ENCODE results near the gene LPO.

Gene LPO

GRCh38 chr17:58315750-58316149 lies 77.4 kb downstream of the LPO start:
- ATAC-seq: no peak

GRCh38 chr17:58316260-58316960 lies 78.0 kb downstream of the LPO start:
- ATAC-seq: no peak

More at GRCh38 chr17:58315750-58316149, 77.4 kb downstream of the LPO start:
- TF ChIP-seq CSDC2 (CRISPR knock-in tag; IDR thresholded peaks at IDR 0.05): no peak
- TF ChIP-seq, protein P1, sequence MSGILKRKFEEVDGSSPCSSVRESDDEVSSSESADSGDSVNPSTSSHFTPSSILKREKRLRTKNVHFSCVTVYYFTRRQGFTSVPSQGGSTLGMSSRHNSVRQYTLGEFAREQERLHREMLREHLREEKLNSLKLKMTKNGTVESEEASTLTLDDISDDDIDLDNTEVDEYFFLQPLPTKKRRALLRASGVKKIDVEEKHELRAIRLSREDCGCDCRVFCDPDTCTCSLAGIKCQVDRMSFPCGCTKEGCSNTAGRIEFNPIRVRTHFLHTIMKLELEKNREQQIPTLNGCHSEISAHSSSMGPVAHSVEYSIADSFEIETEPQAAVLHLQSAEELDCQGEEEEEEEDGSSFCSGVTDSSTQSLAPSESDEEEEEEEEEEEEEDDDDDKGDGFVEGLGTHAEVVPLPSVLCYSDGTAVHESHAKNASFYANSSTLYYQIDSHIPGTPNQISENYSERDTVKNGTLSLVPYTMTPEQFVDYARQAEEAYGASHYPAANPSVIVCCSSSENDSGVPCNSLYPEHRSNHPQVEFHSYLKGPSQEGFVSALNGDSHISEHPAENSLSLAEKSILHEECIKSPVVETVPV (CRISPR knock-in tag; IDR thresholded peaks at IDR 0.05): no peak
- TF ChIP-seq POU6F1 (CRISPR knock-in tag; IDR thresholded peaks at IDR 0.05; ENCODE audit: borderline replicate concordance, low read depth): no peak
- no peak for TF ChIP-seq ARNTL (CRISPR knock-in tag; IDR thresholded peaks at IDR 0.05; ENCODE audit: borderline replicate concordance, low read depth)
- no peak for TF ChIP-seq ESRRG (CRISPR knock-in tag; IDR thresholded peaks at IDR 0.05)
- no peak for TF ChIP-seq GLIS3 (CRISPR knock-in tag; IDR thresholded peaks at IDR 0.05)

More at GRCh38 chr17:58316260-58316960, 78.0 kb downstream of the LPO start:
- TF ChIP-seq TOX (CRISPR knock-in tag; IDR thresholded peaks at IDR 0.05; ENCODE audit: borderline replicate concordance) (no peak), GLIS3 (CRISPR knock-in tag; IDR thresholded peaks at IDR 0.05) (no peak), TSHZ2 (CRISPR knock-in tag; IDR thresholded peaks at IDR 0.05) (no peak), RARB (CRISPR knock-in tag; IDR thresholded peaks at IDR 0.05) (no peak), ZC3H10 (CRISPR knock-in tag; IDR thresholded peaks at IDR 0.05) (no peak), ARNTL (CRISPR knock-in tag; IDR thresholded peaks at IDR 0.05; ENCODE audit: borderline replicate concordance, low read depth) (no peak), SNAI2 (CRISPR knock-in tag; IDR thresholded peaks at IDR 0.05) (no peak), OSR1 (CRISPR knock-in tag; IDR thresholded peaks at IDR 0.05) (no peak), ESRRG (CRISPR knock-in tag; IDR thresholded peaks at IDR 0.05) (no peak), ZNF70 (CRISPR knock-in tag; IDR thresholded peaks at IDR 0.05) (no peak), PPARA (CRISPR knock-in tag; IDR thresholded peaks at IDR 0.05; ENCODE audit: borderline replicate concordance) (no peak), POU6F1 (CRISPR knock-in tag; IDR thresholded peaks at IDR 0.05; ENCODE audit: borderline replicate concordance, low read depth) (no peak), CSDC2 (CRISPR knock-in tag; IDR thresholded peaks at IDR 0.05) (no peak), ZNF8 (CRISPR knock-in tag; IDR thresholded peaks at IDR 0.05) (no peak), ZFP30 (CRISPR knock-in tag; IDR thresholded peaks at IDR 0.05) (no peak)
- TF ChIP-seq, protein P2, sequence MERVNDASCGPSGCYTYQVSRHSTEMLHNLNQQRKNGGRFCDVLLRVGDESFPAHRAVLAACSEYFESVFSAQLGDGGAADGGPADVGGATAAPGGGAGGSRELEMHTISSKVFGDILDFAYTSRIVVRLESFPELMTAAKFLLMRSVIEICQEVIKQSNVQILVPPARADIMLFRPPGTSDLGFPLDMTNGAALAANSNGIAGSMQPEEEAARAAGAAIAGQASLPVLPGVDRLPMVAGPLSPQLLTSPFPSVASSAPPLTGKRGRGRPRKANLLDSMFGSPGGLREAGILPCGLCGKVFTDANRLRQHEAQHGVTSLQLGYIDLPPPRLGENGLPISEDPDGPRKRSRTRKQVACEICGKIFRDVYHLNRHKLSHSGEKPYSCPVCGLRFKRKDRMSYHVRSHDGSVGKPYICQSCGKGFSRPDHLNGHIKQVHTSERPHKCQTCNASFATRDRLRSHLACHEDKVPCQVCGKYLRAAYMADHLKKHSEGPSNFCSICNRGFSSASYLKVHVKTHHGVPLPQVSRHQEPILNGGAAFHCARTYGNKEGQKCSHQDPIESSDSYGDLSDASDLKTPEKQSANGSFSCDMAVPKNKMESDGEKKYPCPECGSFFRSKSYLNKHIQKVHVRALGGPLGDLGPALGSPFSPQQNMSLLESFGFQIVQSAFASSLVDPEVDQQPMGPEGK (CRISPR knock-in tag; IDR thresholded peaks at IDR 0.05; ENCODE audit: borderline replicate concordance): no peak
